ENCODE measurements around the gene CCDC172.
"Not testable (repeated sequence)": the region's sequence is repeated elsewhere in the genome, so short reads cannot be mapped to it uniquely, and the experiment has no call there.

Gene CCDC172

GRCh38 chr10:116382290-116382689 is 58.0 kb downstream of the CCDC172 start:
- no peaks in the 10 kb centered on the region for H4K20me1 ChIP-seq (ENCODE audit: insufficient read depth)
- no peak overlapping the region for H3K4me2 ChIP-seq
- no peak overlapping the region for H3K27ac ChIP-seq
- no peaks in the 10 kb centered on the region for H3K27me3 ChIP-seq (ENCODE audit: insufficient read depth, low read depth)
- peaks cover 4% of the 10 kb centered on the region for H3K4me1 ChIP-seq (ENCODE audit: low read depth, poor library complexity, severe bottlenecking)
- no peak overlapping the region for H2AFZ ChIP-seq (ENCODE audit: low read depth)
- H3K4me3 ChIP-seq (IDR thresholded peaks at IDR 0.05; ENCODE audit: insufficient read depth, low read depth, low read length) = no peak overlapping the region
- H3K36me3 ChIP-seq (ENCODE audit: insufficient read depth) = no peaks in the 10 kb centered on the region; the same call in 1 of the 2 replicates
- no peak overlapping the region for H3K9ac ChIP-seq
- TF ChIP-seq CTCF (conservative IDR thresholded peaks at IDR 0.05; ENCODE audit: low read depth, low read length) = no peak
- no peaks in the 10 kb centered on the region for H3K79me2 ChIP-seq (ENCODE audit: insufficient read depth, low read depth)

DNA sequence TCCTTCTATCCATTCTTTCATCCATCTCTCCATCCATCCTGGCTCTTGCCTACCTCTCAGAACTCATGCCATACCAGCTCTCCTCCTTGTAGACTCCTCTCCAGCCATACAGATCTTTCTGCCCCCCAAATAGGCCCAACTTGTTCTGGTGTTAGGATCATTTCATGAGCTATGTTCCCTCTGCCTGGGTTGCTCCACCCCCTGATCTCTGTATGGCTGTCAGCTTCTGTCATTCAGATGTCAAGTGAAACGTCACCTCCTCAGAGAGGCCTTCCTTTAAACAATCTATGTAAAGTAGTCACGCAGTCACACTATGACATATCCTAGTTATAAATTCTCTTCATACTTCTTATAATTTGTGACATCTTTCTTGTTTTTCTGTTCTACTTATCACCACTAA is 61.1 kb downstream of the CCDC172 start:
- Histone ChIP-seq H3K4me3 (IDR thresholded peaks at IDR 0.05; ENCODE audit: insufficient read depth, low read depth, low read length) (no peak overlapping the region), H3K27ac (no peak overlapping the region), H3K36me3 (ENCODE audit: insufficient read depth) (no peaks in the 10 kb centered on the region), H3K4me1 (ENCODE audit: low read depth, poor library complexity, severe bottlenecking) (peaks cover 4% of the 10 kb centered on the region), H3K27me3 (ENCODE audit: insufficient read depth, low read depth) (no peaks in the 10 kb centered on the region), H3K4me2 (no peak overlapping the region), H2AFZ (ENCODE audit: low read depth) (no peak overlapping the region), H3K9ac (no peak overlapping the region), H3K79me2 (ENCODE audit: insufficient read depth, low read depth) (no peaks in the 10 kb centered on the region), H4K20me1 (ENCODE audit: insufficient read depth) (no peaks in the 10 kb centered on the region)
- no peak for TF ChIP-seq CTCF (conservative IDR thresholded peaks at IDR 0.05; ENCODE audit: low read depth, low read length)

- no peaks in the 10 kb centered on the region for H3K27me3 ChIP-seq (ENCODE audit: insufficient read depth, low read depth)
- peaks cover 4% of the 10 kb centered on the region for H3K4me1 ChIP-seq (ENCODE audit: low read depth, poor library complexity, severe bottlenecking)
- no peak overlapping the region for H3K9ac ChIP-seq
- no peak overlapping the region for H3K4me2 ChIP-seq
- H3K27ac ChIP-seq = no peak overlapping the region
- H3K79me2 ChIP-seq (ENCODE audit: insufficient read depth, low read depth) = no peaks in the 10 kb centered on the region
- H4K20me1 ChIP-seq (ENCODE audit: insufficient read depth) = no peaks in the 10 kb centered on the region
- peak; percentile 60 for TF ChIP-seq CTCF (conservative IDR thresholded peaks at IDR 0.05; ENCODE audit: low read depth, low read length)
- H3K4me3 ChIP-seq (IDR thresholded peaks at IDR 0.05; ENCODE audit: insufficient read depth, low read depth, low read length) = no peak overlapping the region
- no peak overlapping the region for H2AFZ ChIP-seq (ENCODE audit: low read depth)
- no peaks in the 10 kb centered on the region for H3K36me3 ChIP-seq (ENCODE audit: insufficient read depth)
Observed at GRCh38 chr10:116385994-116386809, 62.0 kb downstream of the CCDC172 start.

DNA sequence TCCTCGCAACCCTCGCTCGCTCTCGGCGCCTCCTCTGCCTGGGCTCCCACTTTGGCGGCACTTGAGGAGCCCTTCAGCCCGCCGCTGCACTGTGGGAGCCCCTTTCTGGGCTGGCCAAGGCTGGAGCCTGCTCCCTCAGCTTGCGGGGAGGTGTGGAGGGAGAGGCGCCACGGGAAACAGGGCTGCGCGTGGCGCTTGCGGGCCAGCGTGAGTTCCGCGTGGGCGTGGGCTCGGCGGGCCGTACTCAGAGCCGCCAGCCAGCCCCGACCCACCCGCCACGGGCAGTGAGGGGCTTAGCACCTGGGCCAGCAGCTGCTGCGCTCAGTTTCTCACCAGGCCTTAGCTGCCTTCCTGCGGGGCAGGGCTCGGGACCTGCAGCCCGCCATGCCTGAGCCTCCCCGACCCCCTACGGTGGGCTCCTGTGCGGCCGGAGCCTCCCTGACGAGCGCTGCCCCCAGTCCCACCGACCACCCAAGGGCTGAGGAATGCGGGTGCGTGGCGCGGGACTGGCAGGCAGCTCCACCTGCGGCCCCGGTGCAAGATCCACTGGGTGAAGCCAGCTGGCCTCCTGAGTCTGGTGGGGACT is 69.1 kb downstream of the CCDC172 start:
- H3K4me2 ChIP-seq; H3K79me2 ChIP-seq (ENCODE audit: insufficient read depth, low read depth); H3K36me3 ChIP-seq (ENCODE audit: insufficient read depth); H3K9ac ChIP-seq; H3K27me3 ChIP-seq (ENCODE audit: insufficient read depth, low read depth); H4K20me1 ChIP-seq (ENCODE audit: insufficient read depth); H2AFZ ChIP-seq (ENCODE audit: low read depth); H3K27ac ChIP-seq; H3K4me1 ChIP-seq (ENCODE audit: low read depth, poor library complexity, severe bottlenecking); H3K4me3 ChIP-seq (IDR thresholded peaks at IDR 0.05; ENCODE audit: insufficient read depth, low read depth, low read length): not testable (repeated sequence)

Measured in KMS-11 (cell line).